Upper lobe of right lung (tissue), 1 donor: Measurements from ENCODE around the gene ZXDC. TPM values are rescaled to one million over a fixed set of nuclear protein-coding genes. Genes with fewer than 3 reads are reported as not detected.

Experiments used
- ATAC-seq: fragments of 200-7000 bp; cut with Tn5 transposase; one replicate; pipeline ENCODE4 v1.9.1; 2020; ENCODE audit warnings: mild to moderate bottlenecking, moderate library complexity
- DNase-seq: peaks from one replicate; pipeline ENCODE4 v3.0.0-alpha.2; 2020
- H3K27ac ChIP-seq: fragments of 200-600 bp; one replicate; pipeline ENCODE4 v1.8.0; 2022
- H3K27me3 ChIP-seq: fragments of 200-600 bp; one replicate; pipeline ENCODE4 v1.8.0; 2022; ENCODE audit warnings: mild to moderate bottlenecking
- H3K36me3 ChIP-seq: fragments of 200-600 bp; one replicate; pipeline ENCODE4 v1.8.0; 2022
- H3K4me1 ChIP-seq: fragments of 200-600 bp; one replicate; pipeline ENCODE4 v1.8.0; 2022
- H3K4me3 ChIP-seq: fragments of 200-600 bp; one replicate; pipeline ENCODE4 v1.8.0; 2022; ENCODE audit warnings: mild to moderate bottlenecking
- H3K9me3 ChIP-seq: fragments of 200-600 bp; one replicate; pipeline ENCODE4 v1.8.0; 2022
- CTCF ChIP-seq: fragments of 200-600 bp; IDR thresholded peaks from one replicate; pipeline ENCODE4 v1.8.0; 2022; ENCODE audit warnings: antibody characterized with exemption
- intact Hi-C: fragments of 100-400 bp; cut with DNase I; formaldehyde crosslinking; loops from one replicate; pipeline ENCODE4 v1.11.0; 2022
- total RNA-seq: library from RNA; stranded (reverse); fragmentation: NEBNext Ultra II Directional; extraction: Animal tissue kit (Norgen Biotek cat#: 25700); gene quantifications from one replicate; pipeline ENCODE4 v1.2.1, GENCODE V29; 2021
- donor health status: DM: no; HTN: yes; CAD: no; lungs with severe emphysema.

ZXDC gene
- total RNA-seq, 1 donor from 2014 or later = 40.3 TPM

GRCh38 chr3:126491221-126492013 is 15.7 kb upstream of the ZXDC start:
- Histone ChIP-seq H3K9me3 (no peaks in the 10 kb centered on the region), H3K27ac (no peak overlapping the region), H3K27me3 (no peaks in the 10 kb centered on the region), H3K4me1 (no peaks in the 10 kb centered on the region), H3K36me3 (no peaks in the 10 kb centered on the region), H3K4me3 (no peak overlapping the region)
- ATAC-seq = no peak
- no peak for DNase-seq
- intact Hi-C loops = no loop called here
- TF ChIP-seq CTCF = no peak

GRCh38 chr3:126490619-126491018 is 14.9 kb upstream of the ZXDC start:
- ATAC-seq (no peak), DNase-seq (no peak)
- H3K36me3 ChIP-seq = no peaks in the 10 kb centered on the region
- H3K27me3 ChIP-seq = no peaks in the 10 kb centered on the region
- no peaks in the 10 kb centered on the region for H3K9me3 ChIP-seq
- intact Hi-C loops = no loop called here
- no peaks in the 10 kb centered on the region for H3K4me1 ChIP-seq
- no peak for TF ChIP-seq CTCF
- H3K27ac ChIP-seq = no peak overlapping the region
- H3K4me3 ChIP-seq = no peak overlapping the region

GRCh38 chr3:126488886-126489569 is 13.3 kb upstream of the ZXDC start:
- H3K27ac ChIP-seq = no peak overlapping the region
- H3K4me3 ChIP-seq = no peak overlapping the region
- ATAC-seq = no peak
- no peak for TF ChIP-seq CTCF
- no peaks in the 10 kb centered on the region for H3K9me3 ChIP-seq
- DNase-seq = no peak
- no peaks in the 10 kb centered on the region for H3K4me1 ChIP-seq
- no peaks in the 10 kb centered on the region for H3K27me3 ChIP-seq
- intact Hi-C loops = no loop called here
- no peaks in the 10 kb centered on the region for H3K36me3 ChIP-seq

GRCh38 chr3:126488185-126488584 is 12.5 kb upstream of the ZXDC start:
- DNase-seq = no peak

GRCh38 chr3:126487151-126487771 is 11.6 kb upstream of the ZXDC start:
- Histone ChIP-seq H3K4me3 (no peak overlapping the region), H3K27ac (no peak overlapping the region), H3K36me3 (no peaks in the 10 kb centered on the region), H3K4me1 (no peaks in the 10 kb centered on the region), H3K27me3 (no peaks in the 10 kb centered on the region), H3K9me3 (no peaks in the 10 kb centered on the region)
- no peak for DNase-seq
- no peak for ATAC-seq
- peak; percentile 19 for TF ChIP-seq CTCF
- intact Hi-C loops = no loop called here

More at GRCh38 chr3:126488185-126488584, 12.5 kb upstream of the ZXDC start:
- no peak overlapping the region for H3K27ac ChIP-seq
- H3K4me3 ChIP-seq = no peak overlapping the region
- no peaks in the 10 kb centered on the region for H3K36me3 ChIP-seq
- ATAC-seq = no peak
- H3K9me3 ChIP-seq = no peaks in the 10 kb centered on the region
- no peaks in the 10 kb centered on the region for H3K27me3 ChIP-seq
- intact Hi-C loops = no loop called here
- no peak for TF ChIP-seq CTCF
- H3K4me1 ChIP-seq = no peaks in the 10 kb centered on the region
